ENCODE results near the gene THAP6.
"Not testable (repeated sequence)": the region's sequence is repeated elsewhere in the genome, so short reads cannot be mapped to it uniquely, and the experiment has no call there.

Gene THAP6

DNA sequence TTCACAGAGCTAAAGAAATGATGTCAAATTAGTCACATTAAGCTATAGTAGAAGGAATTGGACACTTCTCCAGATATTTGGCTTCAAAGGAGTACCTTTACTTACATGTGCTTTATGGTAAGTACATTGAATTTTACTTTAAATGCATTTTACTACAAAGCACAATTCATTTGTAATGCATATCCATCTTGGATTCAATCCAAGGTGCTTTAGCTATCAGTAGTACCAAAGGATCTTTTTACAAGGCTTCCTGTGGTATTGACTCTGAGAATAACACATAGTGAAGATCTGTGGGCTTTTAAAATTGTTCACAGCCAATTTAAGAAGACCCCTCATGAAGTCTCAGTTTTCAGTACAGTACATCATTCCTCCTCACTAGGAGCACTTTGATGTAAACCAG lies 13.2 kb downstream of the THAP6 start:
- DNase-seq, result no peak

DNA sequence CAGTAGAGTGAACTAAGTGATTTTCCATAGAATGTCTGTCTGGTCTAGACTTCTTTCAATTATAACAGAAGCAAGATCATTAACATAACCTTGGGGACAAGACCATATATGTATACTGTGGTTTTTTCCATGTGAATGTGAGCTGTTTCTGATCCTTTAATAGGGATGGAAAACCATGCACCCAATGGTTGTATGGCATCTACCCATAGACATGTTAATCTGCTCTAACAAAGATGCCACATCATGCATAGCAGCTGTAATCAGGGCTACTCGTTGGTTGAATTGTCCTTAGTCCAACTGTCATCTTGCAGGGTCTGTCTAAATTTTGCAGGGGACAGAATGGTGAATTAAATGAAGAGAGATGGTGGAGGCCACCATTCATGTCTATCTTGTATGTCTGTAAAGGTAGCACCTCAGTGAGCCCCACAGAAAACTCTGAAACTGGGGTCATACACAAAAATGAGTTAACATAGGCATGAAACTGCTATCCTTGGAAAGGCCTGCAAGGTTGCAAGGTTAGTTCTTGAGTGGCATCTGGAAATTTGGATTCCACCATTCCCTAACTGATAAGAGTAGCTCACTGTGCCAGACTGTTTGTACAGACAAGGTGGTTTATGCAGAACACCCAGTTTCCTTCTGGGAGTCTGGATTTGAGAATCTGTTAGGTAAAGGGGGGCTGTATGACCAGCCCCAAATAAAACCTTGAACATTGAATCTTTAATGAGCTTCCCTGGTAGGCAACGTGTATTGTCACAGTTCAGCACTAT lies 16.5 kb downstream of the THAP6 start:
- no peak for DNase-seq

DNA sequence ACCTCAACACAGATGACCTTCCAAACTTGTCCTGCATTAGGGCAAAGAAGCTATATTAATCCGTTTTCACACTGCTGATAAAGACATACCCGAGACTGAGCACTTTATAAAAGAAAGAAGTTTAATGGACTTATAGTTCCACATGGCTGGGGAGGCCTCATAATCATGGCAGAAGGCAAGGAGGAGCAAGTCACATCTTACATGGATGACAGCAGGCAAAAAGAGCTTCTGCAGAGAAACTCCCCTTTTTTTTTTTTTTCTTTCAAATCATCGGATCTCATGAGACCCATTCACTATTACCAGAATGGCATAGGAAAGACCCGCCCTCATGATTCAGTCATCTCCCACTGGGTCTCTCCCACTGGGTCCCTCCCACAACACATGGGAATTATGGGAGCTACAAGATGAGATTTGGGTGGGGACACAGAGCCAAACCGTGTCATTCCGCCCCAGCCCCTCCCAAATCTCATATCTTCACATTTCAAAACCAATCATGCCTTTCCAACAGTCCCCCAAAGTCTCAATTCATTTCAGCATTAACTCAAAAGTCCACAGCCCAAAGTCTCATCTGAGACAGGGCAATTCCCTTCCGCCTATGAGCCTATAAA lies 17.4 kb downstream of the THAP6 start:
- DNase-seq, result not testable (repeated sequence)

DNA sequence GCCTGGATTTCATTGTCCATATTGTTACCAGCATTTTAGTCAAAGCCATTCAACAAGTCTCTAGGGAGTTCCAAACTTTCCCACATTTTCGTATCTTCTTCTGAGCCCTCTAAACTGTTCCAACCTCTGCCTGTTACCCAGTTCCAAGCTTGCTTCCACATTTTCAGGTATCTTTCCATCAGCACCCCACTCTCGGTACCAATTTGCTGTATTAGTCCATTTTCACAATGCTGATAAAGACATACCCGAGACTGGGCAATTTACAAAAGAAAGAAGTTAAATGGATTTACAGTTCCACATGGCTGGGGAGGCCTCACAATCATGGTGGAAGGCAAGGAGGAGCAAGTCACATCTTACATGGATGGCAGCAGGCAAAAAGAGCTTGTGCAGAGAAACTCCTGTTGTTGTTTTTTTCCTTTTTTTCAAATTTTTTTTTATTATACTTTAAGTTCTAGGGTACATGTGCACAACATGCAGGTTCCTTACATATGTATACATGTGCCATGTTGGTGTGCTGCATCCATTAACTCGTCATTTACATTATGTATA lies 19.1 kb downstream of the THAP6 start:
- DNase-seq, result not testable (repeated sequence)

DNA sequence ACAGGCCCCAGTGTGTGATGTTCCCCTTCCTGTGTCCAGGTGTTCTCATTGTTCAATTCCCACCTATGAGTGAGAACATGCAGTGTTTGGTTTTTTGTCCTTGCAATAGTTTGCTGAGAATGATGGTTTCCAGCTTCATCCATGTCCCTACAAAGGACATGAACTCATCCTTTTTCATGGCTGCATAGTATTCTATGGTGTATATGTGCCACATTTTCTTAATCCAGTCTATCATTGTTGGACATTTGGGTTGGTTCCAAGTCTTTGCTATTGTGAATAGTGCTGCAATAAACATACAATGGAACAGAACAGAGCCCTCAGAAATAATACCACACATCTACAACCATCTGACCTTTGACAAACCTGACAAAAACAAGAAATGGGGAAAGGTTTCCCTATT lies 19.7 kb downstream of the THAP6 start:
- not testable (repeated sequence) for DNase-seq

DNA sequence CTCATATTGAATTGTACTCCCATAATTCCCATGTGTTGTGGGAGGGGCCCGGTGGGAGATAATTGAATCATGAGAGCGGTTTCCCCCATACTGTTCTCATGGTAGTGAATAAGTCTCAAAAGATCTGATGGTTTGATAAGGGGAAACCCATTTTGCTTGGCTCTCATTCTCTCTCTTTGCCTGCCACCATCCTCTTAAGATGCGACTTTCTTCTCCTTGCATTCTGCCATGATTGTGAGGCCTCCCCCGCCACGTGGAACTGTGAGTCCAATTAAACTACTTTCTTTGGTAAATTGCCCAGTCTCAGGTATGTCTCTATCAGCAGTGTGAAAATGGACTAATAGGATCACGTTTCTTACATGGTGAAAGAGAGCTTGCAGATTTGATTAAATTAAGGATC lies 23.0 kb downstream of the THAP6 start:
- not testable (repeated sequence) for DNase-seq

DNA sequence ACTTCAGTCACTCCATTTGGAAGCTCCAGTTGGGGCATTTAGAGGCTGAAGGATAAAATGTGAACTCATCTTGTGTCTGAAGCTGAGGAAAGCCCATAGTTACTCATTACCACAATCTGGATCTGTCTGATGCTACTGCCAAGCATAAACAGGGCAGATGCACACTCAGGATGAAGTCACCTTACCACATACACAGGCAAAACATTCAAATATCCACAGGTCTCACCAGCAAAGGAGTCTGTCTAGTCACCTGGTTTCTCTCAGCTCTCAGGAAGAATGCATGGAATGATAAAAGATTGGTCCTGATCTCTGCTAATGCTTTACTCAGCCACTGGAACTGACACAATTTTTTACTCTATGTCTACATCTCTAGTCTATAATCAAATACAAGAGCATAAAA lies 28.6 kb downstream of the THAP6 start:
- no peak for DNase-seq

DNA sequence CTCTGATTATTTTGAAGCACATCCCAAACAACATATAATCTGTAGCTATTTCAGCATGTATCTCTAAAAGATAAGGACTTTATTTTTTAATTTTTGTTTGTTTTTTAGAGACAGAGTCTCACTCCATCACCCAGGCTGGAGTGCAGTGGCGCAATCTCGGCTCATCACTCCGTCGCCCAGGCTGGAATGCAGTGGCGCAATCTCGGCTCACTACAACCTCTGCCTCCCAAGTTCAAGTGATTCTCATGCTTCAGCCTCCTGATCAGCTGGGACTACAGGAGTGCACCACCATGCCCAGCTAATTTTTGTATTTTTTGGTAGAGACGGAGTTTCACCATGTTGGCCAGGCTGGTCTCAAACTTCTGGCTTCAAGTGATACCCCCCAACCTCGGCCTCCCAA lies 29.9 kb downstream of the THAP6 start:
- DNase-seq, result not testable (repeated sequence)

DNA sequence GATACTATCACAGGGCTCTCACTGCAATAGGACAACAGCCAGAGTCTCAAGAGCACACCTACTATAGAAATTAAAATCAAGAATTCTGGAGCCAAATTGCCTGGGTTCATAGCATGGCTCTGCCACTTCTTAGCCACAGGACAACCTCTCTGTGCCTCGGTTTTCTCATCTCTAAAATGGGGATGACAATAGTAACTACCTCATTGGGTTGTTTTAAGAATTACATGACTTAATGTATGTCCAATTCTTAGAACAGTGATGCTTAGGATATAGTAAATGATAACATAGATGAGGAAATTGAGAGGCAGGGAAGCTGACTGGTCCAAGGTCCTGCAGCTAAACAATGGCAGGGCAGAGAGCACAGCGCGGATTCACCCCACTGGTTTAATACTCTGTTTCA lies 30.6 kb downstream of the THAP6 start:
- no peak for DNase-seq

DNA sequence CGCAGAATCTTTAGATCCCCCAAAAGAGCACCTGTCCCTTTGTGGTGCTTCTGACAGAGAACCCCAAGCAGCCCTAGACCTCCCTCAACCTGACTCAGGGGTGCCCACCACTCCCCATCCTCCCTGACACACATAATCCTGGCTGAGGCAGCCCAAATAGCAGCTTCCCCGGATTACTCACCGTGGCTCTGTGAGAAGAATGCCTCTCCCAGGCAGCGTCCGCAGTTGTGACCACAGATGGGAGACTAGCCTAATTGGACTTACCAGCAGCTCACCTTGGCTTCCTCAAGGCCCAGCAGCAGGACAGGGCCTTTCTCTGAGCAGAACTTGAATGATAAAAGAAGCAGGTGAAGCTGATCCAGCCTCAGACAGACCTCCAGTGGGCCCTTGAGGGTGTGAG lies 31.3 kb downstream of the THAP6 start:
- no peak for DNase-seq

DNA sequence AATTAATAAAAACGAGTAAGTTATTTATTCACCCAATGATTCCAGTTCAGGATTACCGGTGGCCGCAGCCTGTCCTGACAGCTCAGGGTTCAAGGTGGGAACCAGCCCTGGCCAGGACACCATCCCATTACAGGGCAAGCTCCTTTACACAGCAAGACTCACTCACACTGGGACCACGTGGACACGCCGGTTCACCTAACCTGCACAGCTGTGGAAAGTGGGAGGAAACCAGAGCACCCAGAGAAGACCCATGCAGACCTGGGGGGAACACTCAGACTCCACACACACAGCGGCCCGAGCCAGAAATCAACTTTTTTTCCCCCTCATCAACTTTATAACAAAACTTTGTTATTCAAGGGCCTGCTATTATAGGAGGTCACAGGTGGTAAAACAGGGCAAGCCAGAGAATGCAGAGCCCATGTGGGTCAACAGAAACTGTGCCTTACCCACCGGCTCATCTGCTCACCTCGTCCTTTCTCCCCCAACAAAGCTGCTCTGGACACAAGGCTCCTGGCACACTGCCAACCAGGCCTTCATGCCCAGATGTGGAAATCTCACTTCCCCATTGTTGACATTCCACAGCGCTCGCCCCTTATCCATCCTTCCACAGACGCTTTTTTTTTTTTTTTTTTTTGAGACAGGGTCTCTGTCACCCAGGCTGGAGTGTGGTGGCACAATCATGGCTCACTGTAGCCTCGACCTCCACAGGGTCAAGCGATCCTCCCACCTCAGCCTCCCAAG lies 33.5 kb downstream of the THAP6 start:
- no peak for DNase-seq

DNA sequence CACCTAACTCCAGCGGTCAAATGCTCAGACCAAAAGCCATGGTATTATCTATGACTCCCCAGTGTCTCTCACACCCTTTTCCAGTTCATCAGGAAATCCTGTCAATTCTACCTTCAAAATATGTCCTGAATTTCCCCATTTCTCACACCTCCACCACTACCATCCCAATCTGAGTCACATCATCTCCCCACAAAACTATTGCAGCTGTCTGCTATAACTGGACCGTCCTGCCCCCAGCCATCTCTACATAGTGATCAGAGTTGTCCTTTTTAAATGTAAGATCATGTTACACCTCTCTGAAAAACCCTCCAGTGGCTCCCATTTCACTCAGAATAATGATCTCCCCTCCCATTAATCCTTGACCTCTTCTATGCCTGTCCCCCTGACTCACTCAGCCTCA lies 34.7 kb downstream of the THAP6 start:
- DNase-seq, result no peak

DNA sequence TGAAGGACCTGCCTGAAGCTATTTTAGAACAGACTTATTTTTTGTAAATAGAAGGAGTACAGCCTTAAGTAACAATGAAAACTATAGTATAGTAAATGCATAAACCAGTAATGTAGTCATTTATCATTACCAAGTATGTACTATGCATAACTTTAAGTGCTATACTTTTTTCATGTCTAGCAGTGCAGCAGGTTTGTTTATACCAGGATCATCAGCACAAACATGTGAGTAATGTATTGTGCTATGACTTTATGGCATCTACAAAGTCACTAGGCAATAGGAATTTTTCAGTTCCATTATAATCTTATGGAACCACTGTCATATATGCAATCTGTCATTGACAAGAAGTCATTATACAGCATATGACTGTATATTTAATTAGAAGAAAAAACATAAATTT lies 38.2 kb downstream of the THAP6 start:
- DNase-seq, result no peak

DNA sequence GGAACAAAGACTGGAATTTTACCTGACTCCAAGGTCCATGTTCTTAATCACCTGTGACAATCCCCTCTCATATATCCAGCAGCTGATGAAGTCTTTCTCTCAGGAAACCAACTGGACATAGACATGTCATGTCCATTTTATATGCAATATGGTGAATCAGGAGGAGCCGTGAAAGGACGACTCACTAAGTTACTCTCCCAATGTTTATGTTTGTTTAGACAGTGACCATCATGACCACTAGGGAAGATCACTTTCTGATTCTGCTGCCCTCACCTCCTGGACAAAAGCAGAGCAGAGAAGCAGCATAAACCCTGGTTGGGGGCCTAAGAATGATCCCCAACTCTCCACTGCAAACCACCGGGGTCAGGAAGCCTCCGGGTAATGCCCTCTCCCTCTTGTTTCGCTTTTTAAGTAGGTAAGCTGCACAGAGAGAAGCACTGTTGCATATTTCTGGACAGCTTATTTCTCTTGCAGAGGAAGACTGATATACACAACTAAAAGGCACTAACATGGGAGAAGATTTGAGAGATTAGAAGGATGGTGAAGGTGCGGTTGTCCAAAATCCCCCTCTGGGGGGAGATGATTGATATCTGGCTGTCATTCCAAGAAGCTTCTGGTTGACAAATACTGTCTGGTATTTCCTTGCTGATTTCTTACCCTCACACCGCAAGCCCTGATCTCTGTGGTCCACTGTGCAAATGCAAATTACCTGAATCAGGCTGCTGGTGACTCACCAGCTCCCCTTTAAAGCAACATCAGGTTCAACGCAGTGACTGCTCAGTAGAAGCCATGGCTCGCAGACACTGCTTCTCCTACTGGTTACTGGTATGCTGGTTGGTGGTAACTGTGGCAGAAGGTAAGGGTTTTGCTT lies 41.3 kb downstream of the THAP6 start, which contains the start of gene ODAPH:
ODAPH (plus strand) TSS at position 773 of the 871 bp plus-strand sequence; CDS start at position 790, 17 bp downstream.
- DNase-seq, result no peak

DNA sequence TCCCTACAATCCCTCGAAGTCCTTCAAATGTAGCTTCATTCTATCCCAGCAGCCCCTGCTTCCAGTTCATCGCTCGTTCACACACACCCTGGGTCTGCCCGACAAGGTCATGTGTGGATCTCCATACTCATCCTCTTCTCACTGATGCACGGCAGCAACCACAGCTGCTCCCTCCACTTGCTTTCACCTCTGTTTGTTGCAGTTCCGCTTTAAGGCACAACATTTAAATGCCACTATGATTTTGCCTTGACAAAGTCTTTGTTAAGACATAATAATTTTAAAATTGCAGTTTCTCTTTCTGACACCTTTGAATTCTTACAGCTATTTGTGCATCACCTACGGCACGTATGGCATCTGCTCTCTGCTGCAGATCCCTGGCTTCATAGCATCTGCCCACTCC lies 43.4 kb downstream of the THAP6 start:
- DNase-seq, result no peak

DNA sequence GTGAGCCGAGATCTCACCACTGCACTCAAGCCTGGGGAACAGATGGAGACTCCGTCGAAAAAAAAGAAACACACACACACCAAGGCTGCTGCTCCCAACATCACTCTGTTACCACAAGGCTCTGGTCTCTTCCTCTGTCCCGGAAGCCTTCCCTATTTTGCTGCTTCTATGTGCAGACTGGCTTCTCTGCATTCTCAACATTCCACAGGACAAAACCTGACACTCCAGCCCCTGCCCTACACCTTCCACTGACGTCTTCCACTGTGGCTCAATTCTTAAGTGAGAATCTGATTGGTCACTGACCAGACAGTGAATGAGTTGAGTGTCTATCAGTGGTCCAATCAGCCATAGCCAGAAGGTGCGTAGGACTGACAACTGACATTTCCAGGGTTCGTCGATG lies 47.5 kb downstream of the THAP6 start:
- DNase-seq, result no peak

DNA sequence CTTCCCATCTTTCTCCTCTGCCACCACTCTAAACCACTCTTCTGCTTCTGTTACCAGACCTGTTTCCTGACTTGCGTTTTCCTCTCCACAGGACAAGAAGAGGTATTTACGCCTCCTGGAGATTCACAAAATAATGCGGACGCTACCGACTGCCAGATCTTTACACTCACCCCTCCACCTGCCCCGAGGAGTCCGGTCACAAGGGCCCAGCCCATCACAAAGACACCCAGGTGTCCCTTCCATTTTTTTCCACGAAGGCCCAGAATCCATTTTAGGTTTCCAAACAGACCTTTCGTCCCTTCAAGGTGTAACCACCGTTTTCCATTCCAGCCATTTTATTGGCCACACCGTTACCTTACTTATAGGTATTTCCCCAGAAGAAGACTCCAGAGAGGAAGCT lies 49.8 kb downstream of the THAP6 start:
- no peak for DNase-seq

DNA sequence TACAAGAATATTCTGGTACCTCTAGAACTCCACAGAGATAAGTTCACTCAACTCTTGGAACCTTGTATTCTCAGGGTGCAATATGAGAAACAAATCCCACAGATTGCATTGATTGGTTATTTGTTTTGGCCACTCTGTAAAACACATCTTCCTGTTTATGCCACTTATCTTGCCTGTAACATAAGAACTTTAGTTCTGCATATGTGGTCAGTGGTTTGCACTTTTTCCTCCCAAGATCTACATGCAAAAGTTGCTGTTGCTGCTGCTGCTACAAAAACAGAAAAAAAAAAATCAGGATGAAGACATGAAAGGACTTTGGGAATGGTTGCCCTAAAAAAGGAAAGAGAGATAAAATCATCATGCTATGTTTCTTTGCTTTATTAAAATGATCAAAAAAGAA lies 51.2 kb downstream of the THAP6 start:
- no peak for DNase-seq

DNA sequence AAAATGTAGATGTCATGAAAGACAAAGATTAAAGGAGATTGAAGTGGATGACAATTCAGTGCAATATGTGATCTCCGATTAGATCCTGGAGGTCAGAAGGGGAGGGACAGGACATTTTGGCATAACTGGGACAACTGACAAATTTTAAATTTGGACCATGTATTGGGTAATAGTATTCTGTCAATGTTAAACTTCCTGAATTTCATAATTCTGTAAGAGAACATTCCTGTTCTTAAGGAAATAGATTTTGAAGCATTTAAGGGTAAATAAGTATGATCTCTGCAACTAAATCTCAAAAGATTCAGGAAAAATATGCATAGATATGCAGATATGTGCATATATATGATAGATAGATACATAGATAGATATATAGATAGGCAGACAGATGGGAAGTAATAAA lies 52.6 kb downstream of the THAP6 start:
- no peak for DNase-seq

DNA sequence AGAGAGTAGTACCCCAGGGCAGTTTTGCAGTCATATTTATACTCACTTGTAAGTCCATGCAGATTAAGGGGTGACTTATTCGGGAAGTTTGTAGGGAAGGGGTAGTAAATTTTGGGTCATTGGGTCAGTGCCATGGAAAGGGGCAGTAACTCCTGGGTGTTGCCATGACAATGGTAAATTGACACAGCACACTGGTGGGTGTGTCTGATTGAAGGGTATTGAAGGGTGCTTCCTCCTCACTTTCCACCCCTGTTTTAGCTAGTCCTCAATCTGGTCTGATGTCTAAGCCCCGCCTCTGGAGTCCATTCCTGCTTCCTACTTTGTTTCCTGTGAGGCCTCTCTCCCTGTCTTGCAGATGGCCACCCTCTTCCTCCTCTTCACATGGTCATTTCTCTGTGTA lies 53.5 kb downstream of the THAP6 start:
- DNase-seq, result no peak
